Right lobe of liver (tissue), 4 donors: Measurements from ENCODE around the gene IP6K3.

Experiments used
- POLR2A ChIP-seq: fragments of 450-650 bp; IDR thresholded peaks from one replicate; pipeline ENCODE4 v1.6.1; 2017; ENCODE audit warnings: antibody characterized with exemption, mild to moderate bottlenecking
- TF ChIP-seq, protein P1 (sequence below), 4 donors: fragments of 200-600 bp in 3 of 4; fragments of 450-650 bp in 1 of 4; IDR thresholded peaks; one replicate each; pipeline versions ENCODE4 v1.5.1 to v1.8.0; 2016 to 2022; ENCODE audit warnings: antibody characterized with exemption in 4 of 4, mild to moderate bottlenecking in 2 of 4
- donor health status: DM: no; HTN: no; CAD: no.
- donor health status: DM: no; HTN: no; CAD: no.
- donor health status: DM: no; HTN: yes; CAD: no.

DNA sequence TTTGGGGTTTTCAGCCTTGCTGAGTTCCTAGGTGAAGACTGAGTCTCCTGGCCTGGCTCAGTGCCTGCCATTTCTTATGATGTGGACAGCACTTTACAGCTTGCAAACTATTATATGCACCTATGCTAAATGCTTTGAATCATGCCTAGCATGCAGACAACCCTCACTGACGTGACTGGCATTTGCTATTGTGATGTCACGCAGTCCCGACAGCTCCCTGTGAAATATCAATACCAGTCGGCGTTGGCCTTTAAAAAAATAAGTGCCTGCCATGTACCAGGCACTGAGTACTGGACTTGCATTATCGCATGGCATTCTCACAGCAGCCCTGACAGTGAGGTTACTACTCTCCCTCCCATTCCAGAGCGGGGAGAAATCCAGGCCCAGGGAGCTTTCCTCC is 70.7 kb downstream of the IP6K3 start:
- TF ChIP-seq POLR2A = no peak
- TF ChIP-seq, protein P1, sequence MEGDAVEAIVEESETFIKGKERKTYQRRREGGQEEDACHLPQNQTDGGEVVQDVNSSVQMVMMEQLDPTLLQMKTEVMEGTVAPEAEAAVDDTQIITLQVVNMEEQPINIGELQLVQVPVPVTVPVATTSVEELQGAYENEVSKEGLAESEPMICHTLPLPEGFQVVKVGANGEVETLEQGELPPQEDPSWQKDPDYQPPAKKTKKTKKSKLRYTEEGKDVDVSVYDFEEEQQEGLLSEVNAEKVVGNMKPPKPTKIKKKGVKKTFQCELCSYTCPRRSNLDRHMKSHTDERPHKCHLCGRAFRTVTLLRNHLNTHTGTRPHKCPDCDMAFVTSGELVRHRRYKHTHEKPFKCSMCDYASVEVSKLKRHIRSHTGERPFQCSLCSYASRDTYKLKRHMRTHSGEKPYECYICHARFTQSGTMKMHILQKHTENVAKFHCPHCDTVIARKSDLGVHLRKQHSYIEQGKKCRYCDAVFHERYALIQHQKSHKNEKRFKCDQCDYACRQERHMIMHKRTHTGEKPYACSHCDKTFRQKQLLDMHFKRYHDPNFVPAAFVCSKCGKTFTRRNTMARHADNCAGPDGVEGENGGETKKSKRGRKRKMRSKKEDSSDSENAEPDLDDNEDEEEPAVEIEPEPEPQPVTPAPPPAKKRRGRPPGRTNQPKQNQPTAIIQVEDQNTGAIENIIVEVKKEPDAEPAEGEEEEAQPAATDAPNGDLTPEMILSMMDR (IDR thresholded peaks at IDR 0.05) = no peak
